Astrocyte of the spinal cord (primary cell): Measurements from ENCODE around the gene MRPL20.
"Not testable (repeated sequence)": the region's sequence is repeated elsewhere in the genome, so short reads cannot be mapped to it uniquely, and the experiment has no call there.

ENCODE experiments used
- DNase-seq: peaks from one replicate; pipeline ENCODE4 v3.0.0; 2011; ENCODE audit warnings: low read depth, low spot score
- H3K4me3 ChIP-seq: 2 replicates; pipeline ENCODE4 v1.5.1; 2011; ENCODE audit warnings: low read depth, mild to moderate bottlenecking, low read length, moderate library complexity
- CTCF ChIP-seq: IDR thresholded peaks from 2 replicates; pipeline ENCODE4 v1.5.1; 2012; ENCODE audit warnings: low read depth, mild to moderate bottlenecking, low read length, inconsistent platforms
- in situ Hi-C: cut with HindIII; loops from 2 replicates; pipeline ENCODE4 v1.10.0; 2017; ENCODE audit warnings: low sequenced_read_pairs

MRPL20 gene

GRCh38 chr1:1418464-1419362 is 11.6 kb upstream of the MRPL20 start:
- in situ Hi-C loops, result no loop called here
- no peak overlapping the region for H3K4me3 ChIP-seq
- no peak for TF ChIP-seq CTCF
- no peak for DNase-seq

GRCh38 chr1:1417825-1418463 is 10.9 kb upstream of the MRPL20 start:
- in situ Hi-C loops, H3K4me3 ChIP-seq, DNase-seq: not testable (repeated sequence)

GRCh38 chr1:1417396-1417795 is 10.3 kb upstream of the MRPL20 start:
- DNase-seq, in situ Hi-C loops, H3K4me3 ChIP-seq: not testable (repeated sequence)

GRCh38 chr1:1415751-1416150 is 8.7 kb upstream of the MRPL20 start:
- no peak for TF ChIP-seq CTCF
- no peak for DNase-seq
- H3K4me3 ChIP-seq, result no peak overlapping the region
- in situ Hi-C loops, result no loop called here

GRCh38 chr1:1412311-1412902 is 5.3 kb upstream of the MRPL20 start:
- H3K4me3 ChIP-seq, in situ Hi-C loops, DNase-seq: not testable (repeated sequence)

GRCh38 chr1:1411626-1412025 is 4.5 kb upstream of the MRPL20 start:
- TF ChIP-seq CTCF, result no peak
- H3K4me3 ChIP-seq, result no peak overlapping the region
- in situ Hi-C loops, result no loop called here
- no peak for DNase-seq

GRCh38 chr1:1410238-1410637 is 3.1 kb upstream of the MRPL20 start:
- DNase-seq, in situ Hi-C loops, H3K4me3 ChIP-seq: not testable (repeated sequence)

GRCh38 chr1:1407636-1408318 is 684 bp upstream of the MRPL20 start:
- H3K4me3 ChIP-seq, result peak overlapping the region; percentile 82
- TF ChIP-seq CTCF, result peak; percentile 17
- in situ Hi-C loops, result no loop called here
- DNase-seq, result peak; percentile 33
